ENCODE results near the gene FRG2.
"Not testable (repeated sequence)": the region's sequence is repeated elsewhere in the genome, so short reads cannot be mapped to it uniquely, and the experiment has no call there.

FRG2 gene

GRCh38 chr4:190021973-190022372 lies 5.1 kb downstream of the FRG2 start:
- H3K4me3 ChIP-seq (ENCODE audit: low read depth, low read length); H3K9ac ChIP-seq (ENCODE audit: low read length); H3K9me3 ChIP-seq (ENCODE audit: control insufficient read depth, insufficient read depth, low read depth, low read length); H3K27ac ChIP-seq (ENCODE audit: low read depth, low read length); H3K36me3 ChIP-seq (ENCODE audit: control insufficient read depth, insufficient read depth, low read length): not testable (repeated sequence)
- peaks cover 13% of the 10 kb centered on the region; the same call in 1 of the 2 replicates for H3K4me1 ChIP-seq (ENCODE audit: control insufficient read depth, insufficient read depth, low read length)
- H3K27me3 ChIP-seq (ENCODE audit: control insufficient read depth, insufficient read depth, low read length) = peaks cover 64% of the 10 kb centered on the region

GRCh38 chr4:190020790-190021717 lies 6.0 kb downstream of the FRG2 start:
- peaks cover 73% of the 10 kb centered on the region for H3K27me3 ChIP-seq (ENCODE audit: control insufficient read depth, insufficient read depth, low read length)
- peaks cover 21% of the 10 kb centered on the region for H3K4me1 ChIP-seq (ENCODE audit: control insufficient read depth, insufficient read depth, low read length)
- peak overlapping the region; percentile 50 for H3K4me3 ChIP-seq (ENCODE audit: low read depth, low read length)
- no peaks in the 10 kb centered on the region for H3K36me3 ChIP-seq (ENCODE audit: control insufficient read depth, insufficient read depth, low read length)
- H3K27ac ChIP-seq (ENCODE audit: low read depth, low read length) = no peak overlapping the region
- H3K9ac ChIP-seq (ENCODE audit: low read length) = no peak overlapping the region
- H3K9me3 ChIP-seq (ENCODE audit: control insufficient read depth, insufficient read depth, low read depth, low read length) = peaks cover 2% of the 10 kb centered on the region; the same call in 1 of the 2 replicates

- H3K27ac ChIP-seq (ENCODE audit: low read depth, low read length); H3K9ac ChIP-seq (ENCODE audit: low read length); H3K36me3 ChIP-seq (ENCODE audit: control insufficient read depth, insufficient read depth, low read length); H3K9me3 ChIP-seq (ENCODE audit: control insufficient read depth, insufficient read depth, low read depth, low read length): not testable (repeated sequence)
- peaks cover 26% of the 10 kb centered on the region for H3K4me1 ChIP-seq (ENCODE audit: control insufficient read depth, insufficient read depth, low read length)
- H3K27me3 ChIP-seq (ENCODE audit: control insufficient read depth, insufficient read depth, low read length) = peaks cover 80% of the 10 kb centered on the region
- H3K4me3 ChIP-seq (ENCODE audit: low read depth, low read length) = peak overlapping the region; percentile 50
These were observed 7.1 kb downstream of the FRG2 start for GRCh38 chr4:190019859-190020463.

DNA sequence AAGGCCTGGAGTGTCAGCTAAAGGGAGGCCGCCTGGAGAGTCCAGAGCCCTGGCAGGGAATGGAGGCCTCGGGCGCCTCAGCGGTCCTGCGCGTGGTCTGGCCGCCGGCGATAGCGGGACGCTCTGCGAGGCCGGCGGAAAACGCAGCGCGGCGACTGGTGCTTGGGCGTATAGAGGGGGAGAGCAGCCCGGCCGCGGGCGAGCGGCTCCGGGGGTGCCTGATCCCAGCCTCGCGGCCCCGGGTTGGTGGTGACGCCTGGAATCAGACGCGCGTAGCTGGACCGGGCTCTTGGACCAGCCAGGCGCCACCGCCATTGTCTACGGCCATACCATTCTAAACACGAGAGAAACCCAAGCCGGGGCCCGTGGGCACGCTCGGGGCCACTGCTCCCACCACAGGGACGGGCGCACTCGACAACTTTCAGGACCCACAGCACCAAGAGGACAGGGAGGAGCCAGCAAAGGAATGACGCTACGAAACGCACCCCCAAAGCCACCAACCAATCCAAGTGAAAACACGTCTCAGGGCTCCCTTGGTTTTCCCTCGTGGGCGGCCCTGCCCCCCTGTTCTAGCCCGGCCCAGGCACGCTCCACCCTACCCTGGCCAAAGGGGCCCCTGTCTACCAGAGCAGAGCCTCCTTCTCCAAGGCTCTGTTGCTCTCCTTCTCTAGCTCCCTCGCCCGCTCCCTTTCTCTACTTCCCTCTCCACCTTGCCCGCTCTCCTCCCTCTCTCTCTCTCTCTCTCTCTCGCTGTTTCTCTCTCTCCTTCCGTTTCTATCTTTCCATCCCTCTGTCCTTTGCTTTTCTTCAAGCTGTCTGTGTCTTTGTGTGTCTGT lies 7.8 kb downstream of the FRG2 start:
- Histone ChIP-seq H3K9ac (ENCODE audit: low read length) (no peak overlapping the region), H3K4me1 (ENCODE audit: control insufficient read depth, insufficient read depth, low read length) (peaks cover 26% of the 10 kb centered on the region), H3K27ac (ENCODE audit: low read depth, low read length) (no peak overlapping the region), H3K9me3 (ENCODE audit: control insufficient read depth, insufficient read depth, low read depth, low read length) (peaks cover 2% of the 10 kb centered on the region; the same call in 1 of the 2 replicates), H3K36me3 (ENCODE audit: control insufficient read depth, insufficient read depth, low read length) (no peaks in the 10 kb centered on the region), H3K4me3 (ENCODE audit: low read depth, low read length) (peak overlapping the region; percentile 50), H3K27me3 (ENCODE audit: control insufficient read depth, insufficient read depth, low read length) (peaks cover 88% of the 10 kb centered on the region)

DNA sequence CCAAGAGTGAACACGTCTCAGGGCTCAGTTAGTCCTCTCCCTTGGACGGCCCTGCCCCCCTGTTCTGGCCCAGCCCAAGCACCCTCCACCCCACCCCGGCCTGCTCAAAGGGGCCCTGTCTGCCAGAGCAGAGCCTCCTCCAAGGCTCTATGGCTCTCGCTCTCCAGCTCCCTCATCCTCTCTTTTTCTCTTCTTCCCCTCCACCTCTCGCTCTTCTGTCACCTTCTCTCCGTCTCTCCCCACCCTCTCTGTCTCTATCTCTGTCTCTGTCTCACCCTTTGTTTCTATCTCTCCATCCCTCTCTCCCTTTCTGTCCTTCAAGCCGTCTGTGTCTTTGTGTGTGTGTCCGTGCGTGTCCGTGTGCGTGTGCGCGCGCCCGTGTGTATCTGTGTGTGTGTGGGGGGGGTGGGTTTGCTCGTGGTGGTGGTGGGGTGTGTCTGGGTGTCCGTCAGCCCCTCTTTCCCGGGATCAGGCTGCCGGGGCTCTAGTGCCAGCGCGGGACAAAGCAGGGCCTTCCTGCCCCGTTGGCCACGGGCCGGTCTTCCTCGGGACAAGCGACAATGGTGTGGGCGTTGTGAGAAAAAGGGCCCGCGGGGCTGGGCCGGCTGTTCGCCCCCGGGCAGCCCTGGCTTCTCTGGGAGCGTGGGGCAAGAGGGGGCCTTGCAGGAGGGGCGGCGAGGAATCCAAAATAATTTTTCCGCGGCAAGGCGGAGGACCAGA lies 8.7 kb downstream of the FRG2 start:
- H3K4me1 ChIP-seq (ENCODE audit: control insufficient read depth, insufficient read depth, low read length) = peaks cover 26% of the 10 kb centered on the region
- peaks cover 2% of the 10 kb centered on the region; the same call in 1 of the 2 replicates for H3K9me3 ChIP-seq (ENCODE audit: control insufficient read depth, insufficient read depth, low read depth, low read length)
- H3K9ac ChIP-seq (ENCODE audit: low read length) = no peak overlapping the region
- peaks cover 92% of the 10 kb centered on the region for H3K27me3 ChIP-seq (ENCODE audit: control insufficient read depth, insufficient read depth, low read length)
- H3K4me3 ChIP-seq (ENCODE audit: low read depth, low read length) = peak overlapping the region; percentile 48
- H3K27ac ChIP-seq (ENCODE audit: low read depth, low read length) = no peak overlapping the region
- H3K36me3 ChIP-seq (ENCODE audit: control insufficient read depth, insufficient read depth, low read length) = no peaks in the 10 kb centered on the region

DNA sequence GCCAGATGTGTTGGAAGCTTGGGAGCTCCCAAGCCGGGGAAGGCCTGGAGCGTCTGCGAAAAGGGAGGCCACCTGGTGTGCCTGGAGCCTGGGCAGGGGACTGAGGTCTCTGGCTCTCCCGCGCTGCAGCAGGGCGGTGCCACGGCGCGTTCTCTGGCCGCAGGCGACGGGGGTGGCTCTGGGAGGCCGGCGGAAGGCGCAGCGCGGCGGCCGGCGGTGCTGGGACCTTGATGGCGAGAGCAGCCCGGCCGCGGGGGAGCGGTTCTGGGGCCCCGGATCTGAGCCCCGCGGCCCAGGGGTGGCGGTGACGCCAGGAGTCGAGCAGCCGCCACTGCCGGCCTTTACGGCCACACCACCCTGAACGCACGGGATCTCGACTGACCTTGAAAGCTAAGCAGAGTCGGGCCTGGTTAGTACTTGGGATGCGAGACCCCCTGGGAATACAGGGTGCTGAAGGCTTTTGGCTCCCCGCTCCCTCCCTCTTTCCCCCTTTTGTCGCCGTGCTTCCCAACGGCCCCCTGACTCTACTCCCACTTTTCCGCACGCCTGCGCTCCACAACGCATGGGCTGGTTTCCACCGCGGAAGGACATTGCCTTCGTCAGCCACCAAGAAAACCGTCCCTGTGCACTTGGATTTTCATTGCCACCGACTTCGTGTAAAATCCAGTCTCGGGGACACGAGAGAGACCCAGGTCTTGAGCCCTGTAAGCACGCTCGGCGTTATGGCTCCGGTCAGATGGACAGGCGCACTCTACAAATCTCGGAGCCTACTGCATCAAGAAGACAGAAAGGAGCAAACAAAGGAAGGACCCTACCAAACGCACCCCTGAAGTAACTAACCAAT lies 9.5 kb downstream of the FRG2 start:
- Histone ChIP-seq H3K9ac (ENCODE audit: low read length) (no peak overlapping the region), H3K4me3 (ENCODE audit: low read depth, low read length) (peak overlapping the region; percentile 48), H3K27me3 (ENCODE audit: control insufficient read depth, insufficient read depth, low read length) (peaks cover 91% of the 10 kb centered on the region), H3K36me3 (ENCODE audit: control insufficient read depth, insufficient read depth, low read length) (no peaks in the 10 kb centered on the region), H3K4me1 (ENCODE audit: control insufficient read depth, insufficient read depth, low read length) (peaks cover 26% of the 10 kb centered on the region), H3K27ac (ENCODE audit: low read depth, low read length) (no peak overlapping the region), H3K9me3 (ENCODE audit: control insufficient read depth, insufficient read depth, low read depth, low read length) (peaks cover 2% of the 10 kb centered on the region; the same call in 1 of the 2 replicates)

- Histone ChIP-seq H3K27ac (ENCODE audit: low read depth, low read length) (no peak overlapping the region), H3K9ac (ENCODE audit: low read length) (no peak overlapping the region), H3K4me3 (ENCODE audit: low read depth, low read length) (peak overlapping the region; percentile 70), H3K9me3 (ENCODE audit: control insufficient read depth, insufficient read depth, low read depth, low read length) (0 out of 2 replicates have a peak, but pooled peaks cover 2% of the 10 kb centered on the region), H3K4me1 (ENCODE audit: control insufficient read depth, insufficient read depth, low read length) (peaks cover 26% of the 10 kb centered on the region), H3K27me3 (ENCODE audit: control insufficient read depth, insufficient read depth, low read length) (peaks cover 99% of the 10 kb centered on the region), H3K36me3 (ENCODE audit: control insufficient read depth, insufficient read depth, low read length) (no peaks in the 10 kb centered on the region)
These were observed 10.4 kb downstream of the FRG2 start for GRCh38 chr4:190016369-190017289.

DNA sequence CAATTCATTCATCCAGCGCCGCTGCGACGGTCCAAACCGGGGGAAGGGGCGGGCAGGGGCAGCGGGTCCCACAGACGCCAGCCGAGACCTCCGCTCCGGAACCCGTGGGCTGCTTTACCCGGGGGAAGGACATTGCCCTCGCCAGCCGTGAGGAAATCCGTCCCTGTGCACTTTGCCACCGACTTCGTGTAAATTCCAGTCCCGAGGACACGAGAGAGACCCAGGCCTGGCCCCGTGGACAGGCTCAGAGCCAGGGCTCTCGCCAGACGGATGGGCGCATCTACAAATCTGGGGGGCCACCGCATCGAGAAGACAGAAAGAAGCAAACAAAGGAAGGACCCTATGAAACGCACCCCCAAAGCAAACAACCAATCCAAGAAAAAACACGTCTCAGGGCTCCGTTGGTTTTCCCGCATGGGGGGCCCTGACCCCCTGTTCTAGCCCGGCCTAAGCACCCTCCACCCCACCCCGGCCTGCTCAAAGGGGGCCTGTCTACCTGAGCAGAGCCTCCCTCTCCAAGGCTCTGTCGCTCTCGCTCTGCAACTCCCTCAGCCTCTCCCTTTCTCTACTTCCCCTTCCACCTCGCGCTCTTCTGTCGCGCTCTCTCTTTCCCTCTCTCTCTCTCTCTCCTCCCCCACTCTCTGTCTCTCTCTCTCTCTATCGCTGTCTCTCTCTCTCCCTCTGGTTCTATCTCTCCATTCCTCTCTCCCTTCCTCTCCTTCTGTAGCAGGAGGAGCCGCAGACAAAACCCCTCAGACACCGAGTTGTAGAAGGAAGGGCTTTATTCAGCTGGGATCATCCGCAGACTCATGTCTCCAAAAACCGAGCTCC lies 11.3 kb downstream of the FRG2 start:
- no peaks in the 10 kb centered on the region for H3K36me3 ChIP-seq (ENCODE audit: control insufficient read depth, insufficient read depth, low read length)
- no peak overlapping the region for H3K9ac ChIP-seq (ENCODE audit: low read length)
- no peak overlapping the region for H3K27ac ChIP-seq (ENCODE audit: low read depth, low read length)
- 0 out of 2 replicates have a peak, but pooled peaks cover 2% of the 10 kb centered on the region for H3K9me3 ChIP-seq (ENCODE audit: control insufficient read depth, insufficient read depth, low read depth, low read length)
- peaks cover 94% of the 10 kb centered on the region for H3K27me3 ChIP-seq (ENCODE audit: control insufficient read depth, insufficient read depth, low read length)
- H3K4me1 ChIP-seq (ENCODE audit: control insufficient read depth, insufficient read depth, low read length) = peaks cover 26% of the 10 kb centered on the region
- H3K4me3 ChIP-seq (ENCODE audit: low read depth, low read length) = peak overlapping the region; percentile 70
